Chondrocyte (in vitro differentiated cells): ENCODE data around the gene ZNF410. TPM values are rescaled to one million over a fixed set of nuclear protein-coding genes. Genes with fewer than 3 reads are reported as not detected.
"Not testable (repeated sequence)": the region's sequence is repeated elsewhere in the genome, so short reads cannot be mapped to it uniquely, and the experiment has no call there.

Experiments
- DNase-seq: peaks from one replicate; pipeline ENCODE4 v3.0.0; 2021; ENCODE audit warnings: mixed read lengths, low spot score
- H3K27ac Mint-ChIP-seq: one replicate; pipeline ENCODE4 v1.8.0; 2021; ENCODE audit warnings: mild to moderate bottlenecking, moderate library complexity, mixed read lengths; ENCODE audit not compliant: unreplicated experiment
- H3K27me3 Mint-ChIP-seq: 2 replicates; pipeline ENCODE4 v1.8.0; 2021; ENCODE audit warnings: low read depth, mixed read lengths
- H3K36me3 Mint-ChIP-seq: 2 replicates; pipeline ENCODE4 v1.8.0; 2021; ENCODE audit warnings: low read depth, mixed read lengths
- H3K4me1 Mint-ChIP-seq: 2 replicates; pipeline ENCODE4 v1.8.0; 2021; ENCODE audit warnings: low read depth, mild to moderate bottlenecking, mixed read lengths
- H3K4me3 Mint-ChIP-seq: one replicate; pipeline ENCODE4 v1.8.0; 2021; ENCODE audit warnings: mild to moderate bottlenecking, moderate library complexity, mixed read lengths; ENCODE audit not compliant: unreplicated experiment
- H3K9me3 Mint-ChIP-seq: 2 replicates; pipeline ENCODE4 v1.8.0; 2021; ENCODE audit warnings: low read depth, mixed read lengths
- long read RNA-seq: library from polyadenylated mRNA; stranded (forward); transcript quantifications from one replicate; pipeline ENCODE4 v2.0.0, GENCODE V29; 2021
- total RNA-seq: library from RNA; stranded (reverse); gene quantifications from 3 replicates; pipeline ENCODE4 v1.2.1, GENCODE V29; 2021
- TF ChIP-seq, protein P1 (sequence below): fragments of 200-600 bp; sonication (generic); IDR thresholded peaks from 2 replicates; pipeline ENCODE4 v1.5.0; 2021; ENCODE audit warnings: antibody characterized with exemption, mild to moderate bottlenecking, moderate library complexity

The ZNF410 gene, protein sequence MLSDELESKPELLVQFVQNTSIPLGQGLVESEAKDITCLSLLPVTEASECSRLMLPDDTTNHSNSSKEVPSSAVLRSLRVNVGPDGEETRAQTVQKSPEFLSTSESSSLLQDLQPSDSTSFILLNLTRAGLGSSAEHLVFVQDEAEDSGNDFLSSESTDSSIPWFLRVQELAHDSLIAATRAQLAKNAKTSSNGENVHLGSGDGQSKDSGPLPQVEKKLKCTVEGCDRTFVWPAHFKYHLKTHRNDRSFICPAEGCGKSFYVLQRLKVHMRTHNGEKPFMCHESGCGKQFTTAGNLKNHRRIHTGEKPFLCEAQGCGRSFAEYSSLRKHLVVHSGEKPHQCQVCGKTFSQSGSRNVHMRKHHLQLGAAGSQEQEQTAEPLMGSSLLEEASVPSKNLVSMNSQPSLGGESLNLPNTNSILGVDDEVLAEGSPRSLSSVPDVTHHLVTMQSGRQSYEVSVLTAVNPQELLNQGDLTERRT
- total RNA-seq: 34.8 to 40.1 TPM (median 39.7 TPM) in 3 replicates
- long read RNA-seq, transcript ZNF410-201 (11 exons, 2,293 nt): minor isoform, 18 of 165 reads
- long read RNA-seq, transcript ZNF410-211 (12 exons, 2,601 nt): major isoform, 112 of 165 reads
- long read RNA-seq, partial matches to known transcripts: 4 of 165 reads
- long read RNA-seq, other reads (novel, unspliced or antisense): 29 of 165 reads

DNA sequence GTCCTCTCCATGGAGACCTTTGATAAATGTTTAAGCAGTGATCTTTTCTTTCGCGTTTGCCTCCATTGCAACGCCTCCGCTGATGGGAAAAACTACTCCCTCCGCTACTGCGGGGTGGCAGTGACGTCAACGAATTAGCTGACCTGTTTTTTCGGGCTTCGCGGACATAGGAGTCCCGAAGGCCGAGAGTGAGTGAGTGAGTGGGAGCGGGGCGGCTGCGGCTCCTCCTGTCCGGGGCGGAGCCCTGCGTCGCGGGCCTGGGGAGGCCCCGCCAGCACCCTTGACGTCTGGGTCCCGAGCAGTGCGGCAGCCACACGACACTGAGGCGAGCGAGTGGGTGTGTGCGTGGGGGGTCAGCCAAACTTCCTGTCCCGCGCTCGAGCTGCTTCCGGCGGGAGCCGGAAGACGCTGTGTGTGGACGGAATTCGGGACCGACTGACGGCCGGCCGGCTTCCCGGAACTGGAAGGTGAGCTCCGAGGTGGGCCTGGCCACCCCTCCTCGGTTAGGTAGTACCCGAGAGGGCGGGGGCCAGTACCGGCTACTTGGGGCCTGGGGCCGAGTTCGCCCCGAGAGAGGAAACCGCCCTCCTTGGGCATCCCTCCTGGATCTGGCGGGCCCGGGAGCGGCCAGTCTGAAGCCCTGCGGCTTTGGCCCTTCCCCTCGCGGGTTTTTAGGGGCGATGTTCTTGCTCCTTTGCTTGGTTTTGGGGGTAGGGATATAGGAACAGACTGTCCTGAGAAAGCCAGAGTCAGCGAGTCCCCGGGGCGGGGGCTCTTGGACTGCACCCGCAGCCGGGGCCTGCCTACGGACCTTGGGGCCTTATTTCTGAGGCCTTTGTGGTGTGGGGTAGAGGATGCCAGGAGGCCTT, at the start of gene ZNF410:
Gene ZNF410, plus strand, starts transcription at position 411 of the 869 bp plus-strand sequence. CDS start 5,317 bp downstream, outside the sequence.
- Mint-ChIP-seq H3K9me3 (no peaks in the 10 kb centered on the region), H3K36me3 (no peaks in the 10 kb centered on the region), H3K27ac (peak within 1 kb of the TSS; percentile 98), H3K4me1 (peaks cover 42% of the 10 kb centered on the region), H3K27me3 (no peaks in the 10 kb centered on the region), H3K4me3 (peak within 1 kb of the TSS; percentile 93)
- DNase-seq: peak; percentile 97
- TF ChIP-seq, protein P1, sequence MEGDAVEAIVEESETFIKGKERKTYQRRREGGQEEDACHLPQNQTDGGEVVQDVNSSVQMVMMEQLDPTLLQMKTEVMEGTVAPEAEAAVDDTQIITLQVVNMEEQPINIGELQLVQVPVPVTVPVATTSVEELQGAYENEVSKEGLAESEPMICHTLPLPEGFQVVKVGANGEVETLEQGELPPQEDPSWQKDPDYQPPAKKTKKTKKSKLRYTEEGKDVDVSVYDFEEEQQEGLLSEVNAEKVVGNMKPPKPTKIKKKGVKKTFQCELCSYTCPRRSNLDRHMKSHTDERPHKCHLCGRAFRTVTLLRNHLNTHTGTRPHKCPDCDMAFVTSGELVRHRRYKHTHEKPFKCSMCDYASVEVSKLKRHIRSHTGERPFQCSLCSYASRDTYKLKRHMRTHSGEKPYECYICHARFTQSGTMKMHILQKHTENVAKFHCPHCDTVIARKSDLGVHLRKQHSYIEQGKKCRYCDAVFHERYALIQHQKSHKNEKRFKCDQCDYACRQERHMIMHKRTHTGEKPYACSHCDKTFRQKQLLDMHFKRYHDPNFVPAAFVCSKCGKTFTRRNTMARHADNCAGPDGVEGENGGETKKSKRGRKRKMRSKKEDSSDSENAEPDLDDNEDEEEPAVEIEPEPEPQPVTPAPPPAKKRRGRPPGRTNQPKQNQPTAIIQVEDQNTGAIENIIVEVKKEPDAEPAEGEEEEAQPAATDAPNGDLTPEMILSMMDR: no peak

DNA sequence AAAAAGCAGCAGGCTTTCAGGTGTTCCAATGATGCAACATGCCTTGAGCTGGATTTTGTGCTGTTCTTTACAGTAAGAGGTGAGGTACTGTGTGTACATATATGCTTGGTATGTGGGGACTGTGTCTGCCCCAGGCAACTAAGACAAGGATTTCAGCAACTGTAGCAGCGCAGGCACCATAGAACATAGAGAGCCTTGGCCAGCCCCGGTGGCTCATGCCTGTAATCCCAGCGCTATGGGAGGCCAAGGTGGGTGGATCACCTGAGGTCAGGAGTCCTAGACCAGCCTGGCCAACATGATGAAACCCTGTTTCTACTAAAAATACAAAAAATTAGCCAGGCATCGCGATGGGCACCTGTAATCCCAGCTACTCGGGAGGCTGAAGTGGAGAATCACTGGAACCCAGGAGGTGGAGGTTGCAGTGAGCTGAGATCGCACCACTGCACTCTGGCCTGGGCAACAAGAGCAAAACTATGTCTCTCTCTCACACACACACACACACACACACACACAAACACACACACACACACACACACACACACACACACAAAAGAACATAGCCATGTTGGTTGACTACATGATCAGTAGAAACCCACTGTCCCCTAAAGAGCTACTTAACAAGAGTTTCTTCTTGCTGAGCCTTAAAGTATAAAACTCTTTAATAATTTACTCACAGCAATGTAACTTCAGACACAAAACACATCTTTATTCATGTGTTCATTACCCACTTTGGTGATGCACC, 48.2 kb upstream of the ZNF410 start:
- not testable (repeated sequence) for DNase-seq, H3K27me3 Mint-ChIP-seq, H3K4me3 Mint-ChIP-seq, H3K9me3 Mint-ChIP-seq, H3K27ac Mint-ChIP-seq, H3K36me3 Mint-ChIP-seq
- peaks cover 21% of the 10 kb centered on the region for H3K4me1 Mint-ChIP-seq

DNA sequence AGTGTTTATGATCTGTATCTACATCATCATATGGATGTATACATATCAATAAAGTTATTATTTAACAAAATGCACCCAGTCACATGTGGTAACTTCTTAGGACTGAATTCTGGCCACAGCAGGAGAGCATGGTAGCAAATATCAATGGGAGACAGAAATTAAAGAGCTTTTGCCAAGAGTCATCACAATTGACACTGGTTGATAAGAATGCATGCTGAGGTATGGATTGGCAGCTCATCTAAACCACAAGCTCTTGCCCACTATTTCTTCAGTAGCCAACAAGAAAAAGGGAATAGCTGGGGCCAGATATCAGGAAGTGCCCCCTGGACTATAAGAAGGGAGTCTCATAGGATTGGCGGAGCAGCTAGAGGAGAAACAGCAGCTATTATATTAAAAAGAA, 44.5 kb upstream of the ZNF410 start:
- Mint-ChIP-seq H3K4me3 (no peak overlapping the region), H3K4me1 (peaks cover 5% of the 10 kb centered on the region), H3K27ac (no peak overlapping the region), H3K36me3 (no peaks in the 10 kb centered on the region), H3K27me3 (no peaks in the 10 kb centered on the region), H3K9me3 (no peaks in the 10 kb centered on the region)
- TF ChIP-seq, protein P1: no peak
- DNase-seq: no peak

DNA sequence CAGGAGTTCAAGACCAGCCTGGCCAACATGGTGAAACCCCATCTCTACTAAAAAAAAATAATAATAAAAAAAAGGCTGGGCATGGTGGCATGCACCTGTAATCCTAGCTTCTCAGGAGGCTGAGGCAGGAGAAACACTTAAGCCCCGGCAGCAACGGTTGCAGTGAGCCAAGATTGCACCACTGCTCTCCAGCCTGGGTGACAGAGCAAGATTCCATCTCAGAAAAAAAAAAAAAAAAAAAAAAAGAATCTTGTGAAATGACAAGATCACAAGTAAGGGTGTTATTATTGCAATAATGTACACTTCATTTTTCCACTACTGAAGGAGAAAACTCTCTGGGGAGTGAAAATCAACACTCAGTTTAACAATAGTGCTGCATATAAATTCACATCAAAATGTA, 43.8 kb upstream of the ZNF410 start:
- no peak for DNase-seq

DNA sequence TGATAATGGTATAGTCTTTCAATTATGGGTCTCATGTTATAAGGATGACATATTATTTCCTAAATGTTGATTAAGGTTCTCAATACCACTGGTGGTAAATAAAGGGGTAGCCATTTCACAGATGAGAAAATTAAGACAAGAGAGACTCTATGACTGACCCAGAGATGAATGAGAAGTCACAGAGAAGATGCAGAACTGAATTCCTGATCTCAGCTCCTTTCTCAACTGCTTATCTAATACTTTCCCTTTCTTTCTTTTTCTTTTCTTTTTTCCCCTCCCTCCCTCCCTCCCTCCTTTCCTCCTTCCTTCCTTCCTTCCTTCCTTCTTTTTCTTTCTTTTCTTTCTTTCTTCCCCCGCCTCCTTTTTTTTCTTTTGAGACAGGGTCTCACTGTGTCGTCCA, 43.4 kb upstream of the ZNF410 start:
- Mint-ChIP-seq H3K27ac (no peak overlapping the region), H3K4me1 (peaks cover 5% of the 10 kb centered on the region), H3K4me3 (no peak overlapping the region), H3K27me3 (no peaks in the 10 kb centered on the region), H3K9me3 (no peaks in the 10 kb centered on the region), H3K36me3 (no peaks in the 10 kb centered on the region)
- no peak for DNase-seq
- TF ChIP-seq, protein P1: no peak

More for the DNA sequence above, 43.8 kb upstream of the ZNF410 start:
- Mint-ChIP-seq H3K9me3 (no peaks in the 10 kb centered on the region), H3K4me1 (peaks cover 5% of the 10 kb centered on the region), H3K4me3 (no peak overlapping the region), H3K27ac (no peak overlapping the region), H3K27me3 (no peaks in the 10 kb centered on the region), H3K36me3 (no peaks in the 10 kb centered on the region)
- TF ChIP-seq, protein P1: no peak
